ENCODE data around the gene SPRY1. TPM values are rescaled to one million over a fixed set of nuclear protein-coding genes. Genes with fewer than 3 reads are reported as not detected.
A peak's percentile ranks its signal among the peaks of the same experiment; 100 is the strongest.

Gene SPRY1
- total and polyA plus RNA-seq, 9 of the 15 experiments (the other 6 are each of a cell fraction or from before 2014, with no cell fraction given) = 0.18 to 1.9 (median 0.45) TPM; not detected in 1

- TF ChIP-seq, protein P1, sequence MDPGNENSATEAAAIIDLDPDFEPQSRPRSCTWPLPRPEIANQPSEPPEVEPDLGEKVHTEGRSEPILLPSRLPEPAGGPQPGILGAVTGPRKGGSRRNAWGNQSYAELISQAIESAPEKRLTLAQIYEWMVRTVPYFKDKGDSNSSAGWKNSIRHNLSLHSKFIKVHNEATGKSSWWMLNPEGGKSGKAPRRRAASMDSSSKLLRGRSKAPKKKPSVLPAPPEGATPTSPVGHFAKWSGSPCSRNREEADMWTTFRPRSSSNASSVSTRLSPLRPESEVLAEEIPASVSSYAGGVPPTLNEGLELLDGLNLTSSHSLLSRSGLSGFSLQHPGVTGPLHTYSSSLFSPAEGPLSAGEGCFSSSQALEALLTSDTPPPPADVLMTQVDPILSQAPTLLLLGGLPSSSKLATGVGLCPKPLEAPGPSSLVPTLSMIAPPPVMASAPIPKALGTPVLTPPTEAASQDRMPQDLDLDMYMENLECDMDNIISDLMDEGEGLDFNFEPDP (CRISPR knock-in tag; IDR thresholded peaks at IDR 0.05) = no peak
- TF ChIP-seq ZZZ3 (IDR thresholded peaks at IDR 0.05) = no peak
- TF ChIP-seq MEIS2 (IDR thresholded peaks at IDR 0.05; ENCODE audit: partially characterized antibody) = peak; percentile 80
- TF ChIP-seq NUFIP1 (IDR thresholded peaks at IDR 0.05; ENCODE audit: partially characterized antibody) = no peak
- TF ChIP-seq ZNF184 (CRISPR knock-in tag; IDR thresholded peaks at IDR 0.05) = no peak
- TF ChIP-seq FOSL1 (tag; conservative IDR thresholded peaks at IDR 0.05) = no peak
- peak in 1 of 2 experiments; percentile 25; a peak in 1 of 4 replicates for TF ChIP-seq RCOR1 (IDR thresholded peaks at IDR 0.05; ENCODE audit: borderline replicate concordance in 1 of 2, low read depth in 2 of 2, low read length in 2 of 2)
- no peak for TF ChIP-seq TCF7L2 (IDR thresholded peaks at IDR 0.05; ENCODE audit: low read depth, low read length)
- TF ChIP-seq, protein P2, sequence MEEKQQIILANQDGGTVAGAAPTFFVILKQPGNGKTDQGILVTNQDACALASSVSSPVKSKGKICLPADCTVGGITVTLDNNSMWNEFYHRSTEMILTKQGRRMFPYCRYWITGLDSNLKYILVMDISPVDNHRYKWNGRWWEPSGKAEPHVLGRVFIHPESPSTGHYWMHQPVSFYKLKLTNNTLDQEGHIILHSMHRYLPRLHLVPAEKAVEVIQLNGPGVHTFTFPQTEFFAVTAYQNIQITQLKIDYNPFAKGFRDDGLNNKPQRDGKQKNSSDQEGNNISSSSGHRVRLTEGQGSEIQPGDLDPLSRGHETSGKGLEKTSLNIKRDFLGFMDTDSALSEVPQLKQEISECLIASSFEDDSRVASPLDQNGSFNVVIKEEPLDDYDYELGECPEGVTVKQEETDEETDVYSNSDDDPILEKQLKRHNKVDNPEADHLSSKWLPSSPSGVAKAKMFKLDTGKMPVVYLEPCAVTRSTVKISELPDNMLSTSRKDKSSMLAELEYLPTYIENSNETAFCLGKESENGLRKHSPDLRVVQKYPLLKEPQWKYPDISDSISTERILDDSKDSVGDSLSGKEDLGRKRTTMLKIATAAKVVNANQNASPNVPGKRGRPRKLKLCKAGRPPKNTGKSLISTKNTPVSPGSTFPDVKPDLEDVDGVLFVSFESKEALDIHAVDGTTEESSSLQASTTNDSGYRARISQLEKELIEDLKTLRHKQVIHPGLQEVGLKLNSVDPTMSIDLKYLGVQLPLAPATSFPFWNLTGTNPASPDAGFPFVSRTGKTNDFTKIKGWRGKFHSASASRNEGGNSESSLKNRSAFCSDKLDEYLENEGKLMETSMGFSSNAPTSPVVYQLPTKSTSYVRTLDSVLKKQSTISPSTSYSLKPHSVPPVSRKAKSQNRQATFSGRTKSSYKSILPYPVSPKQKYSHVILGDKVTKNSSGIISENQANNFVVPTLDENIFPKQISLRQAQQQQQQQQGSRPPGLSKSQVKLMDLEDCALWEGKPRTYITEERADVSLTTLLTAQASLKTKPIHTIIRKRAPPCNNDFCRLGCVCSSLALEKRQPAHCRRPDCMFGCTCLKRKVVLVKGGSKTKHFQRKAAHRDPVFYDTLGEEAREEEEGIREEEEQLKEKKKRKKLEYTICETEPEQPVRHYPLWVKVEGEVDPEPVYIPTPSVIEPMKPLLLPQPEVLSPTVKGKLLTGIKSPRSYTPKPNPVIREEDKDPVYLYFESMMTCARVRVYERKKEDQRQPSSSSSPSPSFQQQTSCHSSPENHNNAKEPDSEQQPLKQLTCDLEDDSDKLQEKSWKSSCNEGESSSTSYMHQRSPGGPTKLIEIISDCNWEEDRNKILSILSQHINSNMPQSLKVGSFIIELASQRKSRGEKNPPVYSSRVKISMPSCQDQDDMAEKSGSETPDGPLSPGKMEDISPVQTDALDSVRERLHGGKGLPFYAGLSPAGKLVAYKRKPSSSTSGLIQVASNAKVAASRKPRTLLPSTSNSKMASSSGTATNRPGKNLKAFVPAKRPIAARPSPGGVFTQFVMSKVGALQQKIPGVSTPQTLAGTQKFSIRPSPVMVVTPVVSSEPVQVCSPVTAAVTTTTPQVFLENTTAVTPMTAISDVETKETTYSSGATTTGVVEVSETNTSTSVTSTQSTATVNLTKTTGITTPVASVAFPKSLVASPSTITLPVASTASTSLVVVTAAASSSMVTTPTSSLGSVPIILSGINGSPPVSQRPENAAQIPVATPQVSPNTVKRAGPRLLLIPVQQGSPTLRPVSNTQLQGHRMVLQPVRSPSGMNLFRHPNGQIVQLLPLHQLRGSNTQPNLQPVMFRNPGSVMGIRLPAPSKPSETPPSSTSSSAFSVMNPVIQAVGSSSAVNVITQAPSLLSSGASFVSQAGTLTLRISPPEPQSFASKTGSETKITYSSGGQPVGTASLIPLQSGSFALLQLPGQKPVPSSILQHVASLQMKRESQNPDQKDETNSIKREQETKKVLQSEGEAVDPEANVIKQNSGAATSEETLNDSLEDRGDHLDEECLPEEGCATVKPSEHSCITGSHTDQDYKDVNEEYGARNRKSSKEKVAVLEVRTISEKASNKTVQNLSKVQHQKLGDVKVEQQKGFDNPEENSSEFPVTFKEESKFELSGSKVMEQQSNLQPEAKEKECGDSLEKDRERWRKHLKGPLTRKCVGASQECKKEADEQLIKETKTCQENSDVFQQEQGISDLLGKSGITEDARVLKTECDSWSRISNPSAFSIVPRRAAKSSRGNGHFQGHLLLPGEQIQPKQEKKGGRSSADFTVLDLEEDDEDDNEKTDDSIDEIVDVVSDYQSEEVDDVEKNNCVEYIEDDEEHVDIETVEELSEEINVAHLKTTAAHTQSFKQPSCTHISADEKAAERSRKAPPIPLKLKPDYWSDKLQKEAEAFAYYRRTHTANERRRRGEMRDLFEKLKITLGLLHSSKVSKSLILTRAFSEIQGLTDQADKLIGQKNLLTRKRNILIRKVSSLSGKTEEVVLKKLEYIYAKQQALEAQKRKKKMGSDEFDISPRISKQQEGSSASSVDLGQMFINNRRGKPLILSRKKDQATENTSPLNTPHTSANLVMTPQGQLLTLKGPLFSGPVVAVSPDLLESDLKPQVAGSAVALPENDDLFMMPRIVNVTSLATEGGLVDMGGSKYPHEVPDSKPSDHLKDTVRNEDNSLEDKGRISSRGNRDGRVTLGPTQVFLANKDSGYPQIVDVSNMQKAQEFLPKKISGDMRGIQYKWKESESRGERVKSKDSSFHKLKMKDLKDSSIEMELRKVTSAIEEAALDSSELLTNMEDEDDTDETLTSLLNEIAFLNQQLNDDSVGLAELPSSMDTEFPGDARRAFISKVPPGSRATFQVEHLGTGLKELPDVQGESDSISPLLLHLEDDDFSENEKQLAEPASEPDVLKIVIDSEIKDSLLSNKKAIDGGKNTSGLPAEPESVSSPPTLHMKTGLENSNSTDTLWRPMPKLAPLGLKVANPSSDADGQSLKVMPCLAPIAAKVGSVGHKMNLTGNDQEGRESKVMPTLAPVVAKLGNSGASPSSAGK (IDR thresholded peaks at IDR 0.05) = no peak
- TF ChIP-seq NONO (IDR thresholded peaks at IDR 0.05; ENCODE audit: low read depth in 2 of 2, low read length in 1 of 2) = no peak
- TF ChIP-seq PURB (CRISPR knock-in tag; IDR thresholded peaks at IDR 0.05; ENCODE audit: low read depth) = no peak
- TF ChIP-seq ARID2 (IDR thresholded peaks at IDR 0.05) = no peak
These were observed at the start of gene SPRY1 (continued) for GRCh38 chr4:123396307-123397143.

Data from K562 (cell line).